NCI-H1048 (cell line): Measurements from ENCODE around the gene AKNAD1.
"Not testable (repeated sequence)": the region's sequence is repeated elsewhere in the genome, so short reads cannot be mapped to it uniquely, and the experiment has no call there.

Experiments
- DNase-seq: peaks from one replicate; lab custom pipeline; 2025; lab: John Stamatoyannopoulos, UW

AKNAD1 gene

DNA sequence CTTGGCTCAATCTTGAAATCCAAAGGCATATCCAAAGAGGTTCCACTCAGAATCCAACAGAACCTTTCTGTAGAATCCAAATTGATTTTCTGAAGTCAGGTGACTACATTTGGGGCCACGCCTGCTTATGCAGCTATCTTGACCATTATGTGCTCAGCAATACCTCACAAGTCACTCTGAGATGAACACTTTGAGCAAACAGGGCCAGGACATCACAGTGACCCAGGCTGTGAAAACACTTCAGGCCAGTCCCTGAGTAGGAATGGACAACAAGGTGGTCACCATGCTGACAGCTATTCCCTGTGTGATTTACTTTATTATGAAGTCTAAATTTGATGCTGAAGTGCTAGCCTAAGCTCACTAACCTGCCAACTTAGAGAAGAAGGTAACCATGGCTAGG, at the start of gene AKNAD1:
Gene AKNAD1, minus strand, starts transcription at position 101 of the 400 bp plus-strand sequence. CDS start 4,430 bp downstream, outside the sequence.
- DNase-seq: no peak

GRCh38 chr1:108901106-108901505, 44.2 kb upstream of the AKNAD1 start:
- DNase-seq: no peak

GRCh38 chr1:108897865-108898720, 41.2 kb upstream of the AKNAD1 start:
- DNase-seq: no peak

DNA sequence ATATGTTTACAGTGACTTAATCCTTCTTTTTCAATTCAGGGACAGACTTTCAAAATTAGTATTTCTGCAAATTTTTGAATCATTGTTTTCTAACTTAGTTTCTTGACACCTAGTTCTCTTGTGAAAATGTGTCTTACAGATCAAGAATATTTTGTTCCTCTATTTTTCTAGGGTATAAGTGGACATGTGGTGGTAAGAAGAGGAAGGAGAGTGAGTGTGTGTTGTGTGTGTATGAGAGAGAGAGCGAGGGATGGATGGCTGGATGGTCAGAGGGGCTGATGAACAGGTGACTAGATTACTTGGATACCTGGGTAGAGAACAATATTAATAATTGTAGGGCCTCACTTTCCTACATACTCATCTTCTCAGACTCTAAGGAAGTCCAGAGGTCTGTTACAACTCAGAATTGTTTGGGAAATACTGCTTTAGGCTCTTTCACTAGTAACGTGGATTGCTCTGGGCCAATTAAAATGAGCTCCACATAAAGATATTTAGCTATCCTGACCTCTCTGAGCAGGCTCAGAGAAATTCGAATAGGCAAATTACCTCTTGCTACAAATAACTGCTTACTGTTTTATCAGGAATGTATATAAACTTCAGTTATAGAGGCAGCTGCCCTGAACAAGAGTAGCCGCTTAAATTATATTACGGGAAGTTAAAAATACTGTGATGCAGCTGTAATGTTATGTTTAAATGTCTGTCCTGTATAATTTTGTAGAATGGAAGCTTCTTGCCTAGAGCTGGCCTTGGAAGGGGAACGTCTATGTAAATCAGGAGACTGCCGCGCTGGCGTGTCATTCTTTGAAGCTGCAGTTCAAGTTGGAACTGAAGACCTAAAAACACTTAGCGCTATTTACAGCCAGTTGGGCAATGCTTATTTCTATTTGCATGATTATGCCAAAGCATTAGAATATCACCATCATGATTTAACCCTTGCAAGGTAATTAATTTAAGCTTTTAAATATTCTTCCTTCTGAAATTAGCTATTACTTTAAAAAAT, 39.6 kb upstream of the AKNAD1 start:
- peak; percentile 42 for DNase-seq

- DNase-seq: no peak
Measured at GRCh38 chr1:108893141-108893530, 36.2 kb upstream of the AKNAD1 start.

DNA sequence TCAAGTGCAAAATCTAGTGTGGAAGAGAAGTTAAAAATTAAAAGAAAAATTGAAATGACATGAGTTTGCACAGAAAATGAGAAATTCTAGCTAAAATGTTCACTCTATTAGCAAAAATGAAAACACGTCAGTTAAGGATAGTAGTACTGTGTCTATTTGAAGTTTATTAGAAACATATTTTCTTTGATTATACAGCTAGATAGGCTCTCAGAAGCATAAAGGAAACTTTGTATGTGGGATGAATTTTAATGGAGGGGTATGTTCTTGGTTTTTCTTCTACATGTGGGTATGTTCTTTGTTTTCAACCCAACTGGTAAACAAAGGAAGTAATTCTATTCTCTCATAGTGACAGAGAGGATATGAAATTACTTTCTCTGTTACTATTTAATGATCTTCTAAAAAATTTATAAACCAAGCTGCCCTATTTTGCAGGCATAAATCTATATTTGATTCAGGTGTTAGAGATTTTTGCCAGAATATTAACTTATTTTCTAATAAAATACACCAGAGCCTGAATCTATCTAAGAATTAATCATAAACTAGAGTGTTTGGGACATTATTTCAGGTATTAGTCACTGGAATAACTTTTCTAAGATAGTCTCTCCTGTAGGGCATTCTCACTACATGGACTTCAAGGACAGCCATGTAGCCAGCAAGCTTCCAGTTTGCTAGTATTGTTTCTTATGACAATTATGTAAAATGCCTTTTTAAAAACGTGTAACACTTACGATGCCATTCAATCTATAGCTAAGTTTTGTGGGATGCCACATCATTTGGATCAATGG, 35.7 kb upstream of the AKNAD1 start:
- DNase-seq: no peak

- no peak for DNase-seq
Measured at GRCh38 chr1:108889706-108890384, 33.0 kb upstream of the AKNAD1 start.

DNA sequence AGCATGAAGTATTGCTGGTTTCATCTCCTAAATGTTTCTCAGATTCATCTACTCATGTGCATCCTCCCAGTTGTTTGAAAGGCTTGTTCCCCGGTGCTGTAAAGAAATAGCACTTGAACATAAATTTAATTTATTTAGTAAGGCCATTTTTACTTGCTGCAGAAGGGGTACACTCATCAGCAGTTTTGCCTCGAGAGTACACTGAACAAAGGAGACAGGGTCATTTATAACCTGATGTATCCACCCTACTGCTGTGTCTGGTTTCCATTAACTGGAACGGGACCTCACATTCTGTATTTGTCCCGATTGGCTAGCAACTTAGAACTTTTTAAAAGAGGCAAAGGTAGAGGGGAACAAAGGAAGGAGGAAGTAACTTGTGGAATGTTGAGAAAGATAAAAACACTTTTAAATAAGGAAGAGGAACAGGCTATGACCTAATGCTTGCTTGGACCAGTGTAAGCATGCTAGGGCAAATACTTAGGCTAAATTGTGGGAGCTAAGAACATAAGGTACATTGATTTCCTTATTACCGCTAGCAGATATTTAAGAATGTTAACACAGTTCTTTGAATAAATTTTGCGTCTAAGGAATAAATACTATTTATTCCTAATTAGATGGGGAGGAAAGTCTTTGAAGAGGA, 32.2 kb upstream of the AKNAD1 start:
- not testable (repeated sequence) for DNase-seq

DNA sequence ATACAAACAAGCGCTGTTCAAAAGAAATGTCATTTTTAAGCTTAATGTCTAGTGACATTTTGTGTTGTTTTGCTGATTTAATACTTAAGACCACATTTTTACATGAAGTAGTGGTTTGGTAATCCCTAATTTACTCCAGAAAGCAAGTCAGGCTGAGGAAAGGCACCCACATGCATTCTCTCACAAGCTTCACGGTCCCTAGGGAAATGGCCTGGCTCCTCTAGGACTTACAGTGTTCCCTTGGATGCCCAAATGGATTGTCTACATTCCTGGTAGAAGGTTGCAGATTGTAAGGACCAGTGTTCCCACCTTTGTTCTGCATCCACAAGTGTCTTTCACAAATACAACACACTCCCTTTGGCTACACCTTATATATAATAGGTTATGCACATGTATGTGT, 29.4 kb upstream of the AKNAD1 start:
- no peak for DNase-seq

- no peak for DNase-seq
Measured at GRCh38 chr1:108884968-108885367, 28.1 kb upstream of the AKNAD1 start.

- DNase-seq: no peak
Measured at GRCh38 chr1:108882837-108883236, 25.9 kb upstream of the AKNAD1 start.

- DNase-seq: no peak
Measured at GRCh38 chr1:108881369-108881768, 24.5 kb upstream of the AKNAD1 start.

DNA sequence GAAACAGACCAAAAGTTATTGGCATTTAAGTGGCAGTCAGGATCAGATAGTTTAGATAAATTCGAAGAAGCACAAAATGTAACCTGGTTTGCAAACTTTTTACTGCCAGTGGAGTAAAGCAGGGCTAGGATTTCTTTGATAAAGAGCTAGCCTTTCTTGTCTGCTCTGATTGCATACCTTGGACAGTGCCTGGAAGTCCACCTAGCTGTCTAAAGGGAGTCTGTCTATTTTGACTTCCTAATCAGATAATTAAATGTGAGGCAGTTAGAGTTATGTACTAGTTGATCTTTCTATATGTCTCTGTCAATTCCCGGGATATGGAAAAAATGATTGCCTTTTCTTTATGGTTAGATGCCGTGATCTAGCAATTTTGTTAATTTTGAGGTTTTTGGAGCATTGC, 24.0 kb upstream of the AKNAD1 start:
- DNase-seq: no peak

DNA sequence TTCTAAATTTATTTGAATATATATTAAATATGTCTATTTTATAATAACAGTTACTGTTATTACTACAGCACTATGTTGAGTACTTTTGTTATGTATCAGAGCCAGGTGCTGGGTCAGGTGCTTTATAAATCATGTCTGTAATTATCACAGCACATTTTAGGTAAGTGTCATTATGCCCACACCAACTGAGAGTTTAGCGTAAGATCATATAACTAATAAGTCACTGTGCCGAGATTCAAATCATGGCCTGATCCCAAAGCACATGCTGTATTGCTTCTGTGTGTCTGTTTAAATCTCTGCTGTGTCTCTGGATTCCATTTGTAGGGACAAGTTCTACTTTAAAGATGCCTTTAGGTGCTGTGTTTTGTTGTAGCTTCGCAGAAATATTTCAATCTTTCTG, 21.8 kb upstream of the AKNAD1 start:
- no peak for DNase-seq

DNA sequence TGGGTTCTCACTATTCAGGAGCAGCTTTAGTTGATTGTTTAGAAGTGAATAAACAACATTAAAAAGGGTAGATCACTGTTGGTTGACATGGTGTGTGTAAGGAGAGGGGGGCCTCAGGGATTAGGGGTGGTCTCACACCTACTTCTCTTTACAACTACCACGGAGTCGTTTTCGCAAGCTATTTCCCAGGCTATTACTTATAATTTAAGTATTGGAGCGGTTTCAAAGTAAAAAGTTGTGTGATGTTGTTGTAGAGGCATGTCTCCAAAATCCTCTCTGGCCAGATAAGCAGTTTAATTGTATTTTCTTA, 21.2 kb upstream of the AKNAD1 start:
- no peak for DNase-seq

GRCh38 chr1:108877348-108878159, 20.7 kb upstream of the AKNAD1 start:
- DNase-seq: no peak

DNA sequence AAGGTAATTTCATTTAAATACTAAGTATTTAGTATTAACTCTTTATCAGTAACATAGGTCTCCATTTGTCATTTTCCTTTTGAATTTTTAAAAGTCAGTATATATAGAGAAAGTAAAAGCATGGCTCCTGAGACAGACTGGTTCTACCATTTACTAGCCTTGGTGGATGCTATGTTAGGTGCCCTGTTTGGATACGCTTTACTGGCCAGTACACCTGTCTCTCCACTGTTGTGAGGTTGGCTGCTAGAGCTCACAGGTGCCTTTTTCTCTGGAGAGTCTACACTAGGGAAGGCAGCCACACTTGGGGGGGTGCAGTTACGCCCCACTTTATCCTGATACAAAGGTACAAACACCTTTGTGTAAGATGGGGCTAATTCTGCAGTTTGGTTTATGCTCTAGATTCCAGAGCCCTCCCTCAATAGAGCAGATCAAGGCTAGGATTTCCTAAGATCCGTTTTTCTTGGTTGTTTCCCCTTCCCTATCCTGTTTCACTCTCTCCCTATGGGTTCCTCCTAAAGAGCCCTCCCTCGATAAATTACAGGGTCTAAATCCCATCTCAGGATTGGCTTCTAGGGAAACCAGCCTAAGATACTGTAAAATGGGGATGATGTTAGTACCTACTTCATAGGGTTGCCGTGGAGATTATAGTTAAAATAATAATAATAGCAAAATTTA, 14.3 kb upstream of the AKNAD1 start:
- no peak for DNase-seq

DNA sequence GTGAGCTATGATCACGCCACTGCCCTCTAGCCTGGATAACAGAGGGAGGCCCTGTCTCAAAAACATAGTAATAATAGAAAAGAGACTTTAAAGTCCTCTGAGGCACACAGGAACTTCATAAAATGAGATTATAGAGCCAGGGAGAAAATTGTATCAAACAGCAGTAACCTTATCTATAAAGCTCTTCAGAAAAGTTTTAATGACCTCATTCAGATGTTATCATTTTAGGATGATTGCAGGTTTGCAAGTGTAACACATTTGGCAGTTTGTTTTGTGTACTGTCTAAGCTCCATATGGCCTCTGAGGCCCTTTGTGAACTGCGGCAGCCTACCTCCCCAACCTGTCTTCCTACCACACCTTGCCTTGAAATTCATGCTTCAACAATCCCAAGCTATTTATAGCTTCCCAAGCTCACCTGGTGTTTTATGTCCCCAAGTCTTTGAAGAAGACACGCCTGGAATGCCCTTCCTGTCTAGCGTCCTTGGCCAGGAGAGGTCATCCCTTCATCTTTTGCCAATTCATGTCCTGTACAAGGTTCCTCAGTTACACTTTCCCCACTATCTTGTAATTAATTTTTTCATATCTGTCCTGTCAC, 8.5 kb upstream of the AKNAD1 start:
- DNase-seq: no peak

DNA sequence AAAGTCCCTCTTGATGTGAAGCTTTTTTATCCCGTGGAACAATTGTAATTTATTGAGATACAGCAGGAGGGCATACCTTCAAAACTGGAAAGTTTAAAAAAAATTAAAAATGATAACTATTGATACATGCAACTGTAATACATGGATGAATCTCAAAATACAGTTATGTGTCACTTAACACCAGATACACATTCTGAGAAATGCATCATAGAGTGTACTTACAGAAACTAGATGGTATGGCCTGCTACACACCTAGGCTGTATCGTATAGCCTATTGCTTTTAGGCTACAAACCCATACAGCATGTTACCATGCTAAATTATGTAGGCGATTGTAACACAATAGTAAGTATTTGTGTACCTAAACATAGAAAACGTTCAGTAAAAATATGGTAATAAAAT, 7.1 kb upstream of the AKNAD1 start:
- no peak for DNase-seq
